Heart right ventricle (tissue), 16 donors: ENCODE data around the gene USP20. TPM values are rescaled to one million over a fixed set of nuclear protein-coding genes. Genes with fewer than 3 reads are reported as not detected.

Source experiments
- ATAC-seq, 8 donors: fragments of 200-7000 bp; cut with Tn5 transposase; one replicate each; pipeline ENCODE4 v1.9.1; 2020; ENCODE audit warnings: mild to moderate bottlenecking in 8 of 8, moderate library complexity in 8 of 8, moderate number of reproducible peaks in 1 of 8
- DNase-seq, 2 donors: peaks; one replicate each; pipeline ENCODE4 v3.0.0-alpha.2; 2020
- H3K27ac ChIP-seq, 10 donors: fragments of 200-600 bp; sonication (generic) in 2 of 10; one replicate each; pipeline versions ENCODE4 v1.5.0 to v1.8.0; 2020 to 2022; ENCODE audit warnings: mild to moderate bottlenecking in 3 of 10
- H3K27me3 ChIP-seq, 7 donors: fragments of 200-600 bp; one replicate each; pipeline ENCODE4 v1.8.0; 2021 to 2022; ENCODE audit warnings: mild to moderate bottlenecking in 2 of 7
- H3K36me3 ChIP-seq, 9 donors: fragments of 200-600 bp; sonication (generic) in 1 of 9; one replicate each; pipeline versions ENCODE4 v1.5.0 to v1.8.0; 2020 to 2022; ENCODE audit warnings: mild to moderate bottlenecking in 2 of 9
- H3K4me1 ChIP-seq, 9 donors: fragments of 200-600 bp; sonication (generic) in 1 of 9; one replicate each; pipeline versions ENCODE4 v1.5.0 to v1.8.0; 2020 to 2022; ENCODE audit warnings: mild to moderate bottlenecking in 4 of 9
- H3K4me3 ChIP-seq, 10 donors: fragments of 200-600 bp; sonication (generic) in 2 of 10; one replicate each; pipeline versions ENCODE4 v1.5.0 to v1.8.0; 2020 to 2022; ENCODE audit warnings: mild to moderate bottlenecking in 7 of 10, moderate library complexity in 2 of 10
- H3K9me3 ChIP-seq, 11 donors: fragments of 200-600 bp in 10 of 11; sonication (generic) in 2 of 11; one replicate each; pipeline versions ENCODE4 v1.5.0 to v1.8.0; 2013 to 2022; ENCODE audit warnings: mild to moderate bottlenecking in 2 of 11, control low read depth in 1 of 11, moderate library complexity in 1 of 11
- WGBS, 2 donors: extraction: QIAGEN DNeasy Blood & Tissue Kit; methylation state at CpG; one replicate each; pipeline ENCODE4 v1.1.7; 2013; ENCODE audit warnings: inconsistent platforms in 1 of 2; 5-methylcytosine and 5-hydroxymethylcytosine counted together
- intact Hi-C, 10 donors: fragments of 100-400 bp; cut with DNase I; formaldehyde crosslinking; loops; one replicate each; pipeline versions ENCODE4 v1.11.1 to v1.14.2; 2022
- polyA plus RNA-seq, 2 donors: library from polyadenylated mRNA; stranded (reverse); fragments of 200-250 nt; gene quantifications; one replicate each; pipeline ENCODE4 v1.2.3, GENCODE V29; 2013
- total RNA-seq, 10 donors: library from RNA; stranded (reverse); fragmentation: NEBNext Ultra II Directional in 3 of 10; extraction: Animal tissue kit (Norgen Biotek cat#: 25700) in 3 of 10; gene quantifications; one replicate each; pipeline versions ENCODE4 v1.2.1 to v1.2.4, GENCODE V29; 2021 to 2023
- TF ChIP-seq, protein P1 (sequence below), 9 donors: fragments of 200-600 bp; sonication (generic) in 2 of 9; IDR thresholded peaks; one replicate each; pipeline versions ENCODE4 v1.5.0 to v1.8.0; 2021 to 2022; ENCODE audit warnings: antibody characterized with exemption in 9 of 9, mild to moderate bottlenecking in 5 of 9, moderate library complexity in 1 of 9
- donor health status: Arrhythmogenic right ventricular cardiomyopathy.
- donor health status: ischemic (EF 13 %, LVEDD 7.1; RV severe dilation, severe dysfunction).
- donor health status: healthy with polysubstance abuse.
- donor health status: DM: no; HTN: yes; CAD: no.
- donor health status: DM: no; HTN: no; CAD: no.
- donor health status: ischemic (EF 25% LVEDD 6.9; RV normal size, moderate dysfunction).
- donor health status: ischemic (EF 25% LVEDD 5.7; RV mildly dilated, moderate dysfunction).
- donor health status: healthy.
- donor health status: DM: yes; HTN: yes; CAD: no.
- donor health status: Ischemic cardiomyopathy.
- donor health status: ischemic (EF 35%, LVEDD 5.7; RV mildly dilated, moderate dysfunction).
- donor health status: nonischemic (EF 11% LVEDD 7.7; RV severe dilation, severe dysfunction).
- donor health status: DM: yes; HTN: yes; CAD: no.
- donor health status: PGD.
- donor health status: ischemic (EF 29% LVEDD 5.4; RV normal size, mild dysfunction).
- donor health status: nonischemic (EF 23%, LVEDD 6.1; RV moderate dilation, normal function).

The USP20 gene
- total and polyA plus RNA-seq, 12 donors, result 10.9 to 16.8 (median 12.5) TPM

- ATAC-seq (no peak), DNase-seq (no peak)
- peaks cover 0 to 63% (median 13%) of the 10 kb centered on the region in 9 donors for H3K36me3 ChIP-seq
- intact Hi-C loops, result no loop called here
- H3K9me3 ChIP-seq, result no peaks in the 10 kb centered on the region
- peak overlapping the region in 3 of 10 donors; percentile 6 to 89 (median 22) for H3K27ac ChIP-seq
- peaks cover 0 to 65% (median 13%) of the 10 kb centered on the region in 9 donors for H3K4me1 ChIP-seq
- 92 to 93% methylated on average over 4 of the region's 4 CpGs for WGBS, 2 donors
- H3K27me3 ChIP-seq, result no peaks in the 10 kb centered on the region
- H3K4me3 ChIP-seq, result no peak overlapping the region
- TF ChIP-seq, protein P1, sequence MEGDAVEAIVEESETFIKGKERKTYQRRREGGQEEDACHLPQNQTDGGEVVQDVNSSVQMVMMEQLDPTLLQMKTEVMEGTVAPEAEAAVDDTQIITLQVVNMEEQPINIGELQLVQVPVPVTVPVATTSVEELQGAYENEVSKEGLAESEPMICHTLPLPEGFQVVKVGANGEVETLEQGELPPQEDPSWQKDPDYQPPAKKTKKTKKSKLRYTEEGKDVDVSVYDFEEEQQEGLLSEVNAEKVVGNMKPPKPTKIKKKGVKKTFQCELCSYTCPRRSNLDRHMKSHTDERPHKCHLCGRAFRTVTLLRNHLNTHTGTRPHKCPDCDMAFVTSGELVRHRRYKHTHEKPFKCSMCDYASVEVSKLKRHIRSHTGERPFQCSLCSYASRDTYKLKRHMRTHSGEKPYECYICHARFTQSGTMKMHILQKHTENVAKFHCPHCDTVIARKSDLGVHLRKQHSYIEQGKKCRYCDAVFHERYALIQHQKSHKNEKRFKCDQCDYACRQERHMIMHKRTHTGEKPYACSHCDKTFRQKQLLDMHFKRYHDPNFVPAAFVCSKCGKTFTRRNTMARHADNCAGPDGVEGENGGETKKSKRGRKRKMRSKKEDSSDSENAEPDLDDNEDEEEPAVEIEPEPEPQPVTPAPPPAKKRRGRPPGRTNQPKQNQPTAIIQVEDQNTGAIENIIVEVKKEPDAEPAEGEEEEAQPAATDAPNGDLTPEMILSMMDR (IDR thresholded peaks at IDR 0.05), result no peak
Measured at GRCh38 chr9:129891569-129891968, 56.3 kb downstream of the USP20 start.

DNA sequence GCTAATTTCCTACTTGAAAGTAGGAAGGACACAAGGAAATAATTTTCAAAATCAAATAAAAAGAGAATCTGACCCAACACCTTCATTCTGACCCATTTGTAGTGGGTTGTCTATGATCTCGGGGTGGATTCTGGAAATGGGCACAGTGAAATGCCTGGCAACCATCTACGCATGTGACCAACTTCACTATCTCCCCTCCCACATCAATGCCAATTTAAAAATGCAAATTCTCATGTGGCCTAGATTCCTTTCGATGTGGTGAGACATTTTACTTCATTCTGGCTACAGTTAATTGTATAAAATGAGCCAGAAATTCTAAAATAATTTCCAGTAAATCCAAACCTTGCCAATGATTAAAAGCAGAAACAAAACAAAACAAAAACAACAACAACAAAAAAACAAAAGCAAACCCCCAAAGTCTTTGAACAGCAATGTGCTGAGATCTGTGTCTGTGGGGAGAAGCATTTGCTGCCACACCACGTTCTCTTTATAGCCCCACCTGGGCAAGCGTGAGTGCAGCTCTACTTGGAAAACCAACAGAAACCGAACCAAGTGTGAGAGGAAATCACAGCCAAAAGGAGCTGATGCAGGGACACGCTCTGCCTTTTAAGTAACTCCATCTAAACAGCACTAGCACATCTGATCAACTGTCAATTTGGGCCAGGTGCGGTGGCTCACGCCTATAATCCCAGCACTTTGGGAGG is 59.0 kb downstream of the USP20 start:
- Histone ChIP-seq H3K27ac (peak overlapping the region in 1 of 10 donors; percentile 50), H3K9me3 (no peaks in the 10 kb centered on the region), H3K27me3 (no peaks in the 10 kb centered on the region), H3K36me3 (peaks cover 0 to 90% (median 13%) of the 10 kb centered on the region in 9 donors), H3K4me1 (peaks cover 0 to 47% (median 4%) of the 10 kb centered on the region in 9 donors), H3K4me3 (no peak overlapping the region)
- TF ChIP-seq, protein P1 (IDR thresholded peaks at IDR 0.05), result no peak
- DNase-seq (no peak), ATAC-seq (no peak)
- intact Hi-C loops, result no loop called here
- 91 to 95% methylated on average over 9 of the region's 9 CpGs for WGBS, 2 donors

- H3K27ac ChIP-seq, result peak overlapping the region in 1 of 10 donors; percentile 16
- peaks cover 0 to 33% (median 0%) of the 10 kb centered on the region in 9 donors for H3K4me1 ChIP-seq
- no peak for ATAC-seq
- TF ChIP-seq, protein P1 (IDR thresholded peaks at IDR 0.05), result no peak
- no peaks in the 10 kb centered on the region for H3K9me3 ChIP-seq
- H3K36me3 ChIP-seq, result peaks cover 0 to 91% (median 20%) of the 10 kb centered on the region in 9 donors
- H3K27me3 ChIP-seq, result no peaks in the 10 kb centered on the region
- H3K4me3 ChIP-seq, result no peak overlapping the region
- DNase-seq, result no peak
- intact Hi-C loops, result no loop called here
- 93 to 95% methylated on average over 17 of the region's 17 CpGs for WGBS, 2 donors
Measured at GRCh38 chr9:129895376-129896268, 60.4 kb downstream of the USP20 start.

GRCh38 chr9:129897263-129897662 is 62.0 kb downstream of the USP20 start:
- TF ChIP-seq, protein P1 (IDR thresholded peaks at IDR 0.05), result no peak
- H3K27me3 ChIP-seq, result no peaks in the 10 kb centered on the region
- peaks cover 0 to 20% (median 0%) of the 10 kb centered on the region in 9 donors for H3K4me1 ChIP-seq
- H3K27ac ChIP-seq, result no peak overlapping the region
- no peak overlapping the region for H3K4me3 ChIP-seq
- peaks cover 0 to 95% (median 24%) of the 10 kb centered on the region in 9 donors for H3K36me3 ChIP-seq
- DNase-seq (no peak), ATAC-seq (no peak)
- intact Hi-C loops, result no loop called here
- H3K9me3 ChIP-seq, result no peaks in the 10 kb centered on the region
- 89 to 98% methylated on average over 6 of the region's 6 CpGs for WGBS, 2 donors
